HG03432 (cell line): ENCODE data around the gene GLS2.
"Not testable (repeated sequence)": the region's sequence is repeated elsewhere in the genome, so short reads cannot be mapped to it uniquely, and the experiment has no call there.

ENCODE experiments used
- ATAC-seq: cut with Tn5 transposase; IDR thresholded peaks from one replicate; pipeline ENCODE4 v1.9.1; 2021; ENCODE audit warnings: mild to moderate bottlenecking, moderate library complexity; ENCODE audit not compliant: unreplicated experiment

Gene GLS2

DNA sequence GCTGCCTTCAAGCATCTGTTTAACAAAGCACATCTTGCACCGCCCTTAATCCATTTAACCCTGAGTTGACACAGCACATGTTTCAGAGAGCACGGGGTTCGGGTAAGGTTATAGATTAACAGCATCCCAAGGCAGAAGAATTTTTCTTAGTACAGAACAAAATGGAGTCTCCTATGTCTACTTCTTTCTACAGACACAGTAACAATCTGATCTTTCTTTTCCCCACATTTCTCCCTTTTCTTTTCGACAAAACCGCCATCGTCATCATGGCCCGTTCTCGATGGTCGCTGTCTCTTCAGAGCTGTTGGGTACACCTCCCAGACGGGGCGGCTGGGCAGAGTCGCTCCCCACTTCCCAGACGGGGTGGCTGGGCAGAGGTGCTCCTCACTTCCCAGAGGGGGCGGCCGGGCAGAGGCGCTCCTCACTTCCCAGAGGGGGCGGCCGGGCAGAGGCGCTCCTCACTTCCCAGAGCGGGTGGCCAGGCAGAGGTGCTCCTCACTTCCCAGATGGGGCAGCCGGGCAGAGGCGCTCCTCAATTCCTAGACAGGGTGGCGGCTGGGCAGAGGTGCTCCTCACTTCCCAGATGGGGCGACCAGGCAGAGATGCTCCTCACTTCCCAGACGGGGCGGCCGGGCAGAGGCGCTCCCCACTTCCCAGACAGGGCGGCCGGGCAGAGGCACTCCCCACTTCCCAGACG lies 5.6 kb upstream of the GLS2 start:
- not testable (repeated sequence) for ATAC-seq

DNA sequence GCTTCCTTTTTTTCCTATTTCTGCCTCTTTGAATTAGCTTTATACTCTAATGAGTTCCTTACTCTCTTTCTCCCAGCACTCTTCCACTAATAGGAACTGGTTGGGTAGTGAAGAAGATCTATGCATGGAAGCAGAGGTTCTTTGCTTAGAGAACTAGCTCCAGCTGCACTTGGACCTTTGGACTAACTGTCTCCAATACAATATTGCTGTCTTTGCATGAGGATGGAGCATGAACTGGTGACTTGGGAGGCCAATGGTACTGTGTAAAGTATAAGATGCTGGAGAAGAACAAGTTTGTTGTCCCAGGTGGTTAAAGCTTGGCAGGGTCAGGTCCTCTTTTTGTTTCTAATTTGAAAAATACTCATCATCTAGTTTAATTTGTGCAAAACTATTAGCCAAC lies 2.4 kb upstream of the GLS2 start:
- ATAC-seq = no peak

DNA sequence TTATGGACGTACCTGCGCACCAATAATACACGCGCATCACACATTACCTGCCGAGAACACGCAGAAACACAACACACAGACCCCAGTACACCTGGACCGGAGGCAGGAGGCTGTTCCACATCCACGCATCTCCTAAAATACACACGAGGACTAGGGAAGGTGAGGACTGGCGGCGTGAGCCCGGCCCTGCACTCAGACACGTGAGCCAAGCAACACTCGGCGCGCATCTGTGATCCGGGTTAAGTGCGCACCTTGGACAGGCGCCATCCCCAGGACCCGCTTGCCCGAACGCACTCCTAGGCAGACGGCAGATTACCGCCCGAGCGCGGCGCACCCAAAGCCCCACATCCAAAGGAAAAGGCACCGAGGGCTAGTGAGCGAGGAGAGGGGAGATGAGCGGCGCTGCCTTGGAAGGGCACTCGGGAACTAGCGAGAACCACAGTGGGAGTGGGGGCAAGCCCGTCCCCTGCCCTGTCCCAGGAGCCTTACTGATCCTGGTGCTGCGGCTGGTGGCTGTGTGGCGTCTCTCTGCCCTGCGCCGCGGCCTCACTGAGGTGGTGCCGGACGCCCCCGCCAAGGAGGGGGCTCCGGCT lies 417 bp downstream of the GLS2 start:
- ATAC-seq = peak; percentile 48

DNA sequence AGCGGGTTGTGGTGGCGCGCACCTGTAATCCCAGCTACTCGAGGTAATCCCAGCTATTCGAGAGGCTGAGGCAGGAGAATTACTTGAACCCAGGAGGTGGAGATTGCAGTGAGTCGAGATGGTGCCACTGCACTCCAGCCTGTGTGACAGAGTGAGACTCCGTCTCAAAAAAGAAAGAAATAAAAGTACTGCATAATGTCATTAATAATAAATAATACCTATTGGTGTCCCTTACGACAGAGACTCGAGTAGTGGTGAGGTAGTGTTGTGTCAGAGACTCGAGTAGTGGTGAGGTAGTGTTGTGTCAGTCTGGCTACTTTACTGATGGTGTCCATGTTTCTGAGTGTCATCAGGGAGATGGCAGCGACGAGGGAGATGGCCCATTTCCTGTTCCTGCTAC lies 1.3 kb downstream of the GLS2 start:
- no peak for ATAC-seq

DNA sequence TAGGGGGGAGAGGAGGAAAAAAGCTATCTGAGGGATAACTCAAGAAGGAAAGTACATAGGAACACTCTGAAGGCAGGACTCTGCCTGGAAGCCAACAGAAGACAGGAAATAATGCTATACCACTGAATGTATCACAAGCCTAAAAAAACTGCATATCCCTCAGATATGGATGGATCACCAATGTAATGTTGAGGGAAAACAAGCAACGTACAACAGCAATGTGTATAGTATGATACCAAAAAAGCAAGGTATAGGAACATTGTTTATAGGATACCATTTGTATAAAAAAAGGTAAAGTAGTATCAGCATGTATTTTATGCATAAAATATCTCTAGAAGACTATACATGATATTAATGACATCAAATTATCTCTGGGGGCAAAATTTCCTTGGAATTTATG lies 3.4 kb downstream of the GLS2 start:
- ATAC-seq = no peak

DNA sequence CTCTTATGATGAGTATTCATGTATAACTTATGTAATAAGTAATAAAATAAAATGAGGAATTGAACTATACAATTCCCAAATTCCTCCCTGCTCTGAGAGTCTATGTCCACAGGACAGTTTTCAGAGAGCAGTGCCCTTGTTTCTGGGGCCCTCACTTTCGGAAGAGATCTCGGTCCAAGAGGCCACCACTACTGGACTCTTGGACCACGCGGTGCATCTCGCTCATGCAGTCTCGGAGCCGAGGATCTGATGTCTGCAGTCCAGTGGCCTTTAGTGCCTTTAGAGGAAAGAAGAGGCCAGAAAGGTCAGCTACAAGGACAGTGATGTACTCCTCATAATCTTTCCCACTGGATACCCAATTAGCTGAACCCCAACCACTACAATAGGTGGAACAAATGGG lies 8.3 kb downstream of the GLS2 start:
- ATAC-seq = no peak

DNA sequence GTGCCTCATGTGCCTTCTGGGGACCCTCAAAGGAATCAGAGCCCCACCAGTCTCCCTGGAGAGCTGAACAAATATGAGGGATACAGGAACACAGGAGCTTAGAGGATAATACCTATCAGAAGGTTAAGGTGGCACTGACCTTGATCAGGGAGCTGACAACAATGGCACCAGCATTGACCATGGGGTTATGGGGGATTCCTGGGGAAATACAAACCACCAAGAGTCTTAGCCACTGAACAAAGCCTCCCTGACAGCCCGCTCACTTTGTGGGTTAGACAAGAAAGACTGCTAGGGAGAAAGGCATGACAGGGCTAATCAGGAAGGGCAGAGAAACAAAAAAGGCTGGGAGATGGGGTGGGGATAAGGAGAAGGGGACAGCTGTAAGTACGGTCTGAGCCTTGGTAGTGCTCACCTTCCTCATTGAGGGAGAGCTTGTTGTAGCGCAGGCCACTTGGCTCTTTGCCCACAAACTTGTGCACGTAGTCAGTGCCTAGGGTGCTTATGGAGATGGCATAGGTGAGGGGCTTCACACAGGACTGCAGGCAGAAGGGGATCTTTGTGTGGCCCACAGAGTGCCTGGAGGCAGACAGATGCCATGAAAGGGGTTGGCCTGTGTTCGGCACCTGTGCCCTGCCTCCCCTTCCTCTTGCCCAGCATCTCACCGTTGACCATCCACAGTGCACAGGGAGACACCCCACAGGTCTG lies 10.3 kb downstream of the GLS2 start:
- no peak for ATAC-seq

DNA sequence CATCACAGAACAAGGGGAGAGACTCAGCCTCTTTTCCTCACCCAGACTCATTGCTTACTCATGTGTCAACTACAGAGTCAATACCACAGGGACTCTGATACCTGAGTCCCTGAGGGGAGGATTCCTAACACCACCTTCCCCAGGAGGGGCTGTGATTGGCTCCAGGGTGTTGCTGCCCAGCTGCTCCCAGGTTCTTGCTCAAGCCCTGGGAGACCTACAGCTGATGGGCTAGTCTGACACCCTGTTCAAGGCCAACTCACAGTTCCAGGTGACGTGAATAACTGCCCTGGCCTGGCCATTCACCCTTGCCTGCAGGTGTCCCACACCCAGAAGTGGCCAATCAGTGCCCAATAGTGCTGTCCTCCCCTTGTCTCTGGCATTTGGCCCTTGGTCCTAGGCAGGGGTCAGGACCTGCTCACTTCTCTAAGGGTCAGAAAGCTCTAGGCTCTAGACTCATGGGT lies 11.0 kb downstream of the GLS2 start:
- ATAC-seq = no peak

DNA sequence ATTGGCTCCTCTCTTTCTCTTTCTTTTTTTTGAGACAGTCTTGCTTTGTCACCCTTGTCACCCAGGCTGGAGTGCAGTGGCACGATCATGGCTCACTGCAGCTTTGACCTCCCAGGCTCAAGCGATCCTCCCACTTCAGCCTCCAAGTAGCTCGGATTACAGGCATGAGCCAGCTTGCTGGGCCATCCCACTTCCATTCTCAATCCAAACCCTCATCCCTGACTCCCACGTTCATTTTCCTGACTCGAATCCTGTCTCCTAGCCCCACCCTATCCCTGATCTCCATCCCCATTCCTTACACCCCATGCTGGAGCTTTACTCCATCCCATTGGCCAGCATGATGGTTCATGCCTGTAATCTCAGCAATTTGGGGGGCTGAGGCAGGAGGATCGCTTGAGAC lies 11.8 kb downstream of the GLS2 start:
- no peak for ATAC-seq

DNA sequence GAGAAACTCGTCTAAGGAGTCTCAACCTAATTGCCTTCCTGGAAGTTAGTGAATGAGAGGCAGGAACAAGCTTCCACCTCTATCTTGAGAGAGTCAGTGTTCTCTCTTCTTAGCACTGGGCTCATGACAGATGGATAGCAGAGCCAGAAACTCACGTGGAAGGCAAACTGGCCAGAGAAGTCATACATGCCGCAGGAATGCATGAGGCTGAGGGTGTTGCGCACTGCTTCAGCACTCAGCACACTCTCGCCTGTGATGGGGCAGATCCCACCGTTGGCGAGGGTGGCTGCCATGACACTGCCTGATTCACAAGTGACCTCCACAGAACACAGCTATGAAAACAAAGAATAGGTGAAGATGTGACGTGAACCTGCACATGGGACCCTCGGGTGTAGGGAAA lies 13.6 kb downstream of the GLS2 start:
- ATAC-seq = no peak

DNA sequence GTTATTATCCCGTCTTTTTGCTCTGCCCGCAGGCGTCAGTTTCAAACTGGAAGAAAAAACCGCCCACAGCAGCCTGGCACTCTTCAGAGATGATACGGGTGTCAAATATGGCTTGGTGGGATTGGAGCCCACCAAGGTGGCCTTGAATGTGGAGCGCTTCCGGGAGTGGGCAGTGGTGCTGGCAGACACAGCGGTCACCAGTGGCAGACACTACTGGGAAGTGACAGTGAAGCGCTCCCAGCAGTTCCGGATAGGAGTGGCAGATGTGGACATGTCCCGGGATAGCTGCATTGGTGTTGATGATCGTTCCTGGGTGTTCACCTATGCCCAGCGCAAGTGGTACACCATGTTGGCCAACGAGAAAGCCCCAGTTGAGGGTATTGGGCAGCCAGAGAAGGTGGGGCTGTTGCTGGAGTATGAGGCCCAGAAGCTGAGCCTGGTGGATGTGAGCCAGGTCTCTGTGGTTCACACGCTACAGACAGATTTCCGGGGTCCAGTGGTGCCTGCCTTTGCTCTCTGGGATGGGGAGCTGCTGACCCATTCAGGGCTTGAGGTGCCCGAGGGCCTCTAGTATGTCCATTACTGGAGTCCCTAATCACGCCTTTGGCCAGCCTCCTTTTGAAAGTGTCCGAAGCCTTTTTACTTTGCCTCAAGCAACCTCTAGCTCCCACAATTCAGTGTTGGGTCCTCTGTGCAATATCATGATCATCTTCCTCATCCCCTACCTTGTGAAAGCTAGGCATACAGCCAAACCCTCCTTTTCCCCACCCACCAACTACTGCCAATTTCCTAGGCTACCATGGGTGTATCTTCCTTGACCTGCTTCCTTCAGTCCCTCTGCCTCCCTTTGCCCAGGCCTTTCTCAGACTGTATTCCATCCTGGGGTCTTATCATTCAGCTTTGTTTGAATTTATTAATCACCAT lies 18.7 kb downstream of the GLS2 start:
- no peak for ATAC-seq

DNA sequence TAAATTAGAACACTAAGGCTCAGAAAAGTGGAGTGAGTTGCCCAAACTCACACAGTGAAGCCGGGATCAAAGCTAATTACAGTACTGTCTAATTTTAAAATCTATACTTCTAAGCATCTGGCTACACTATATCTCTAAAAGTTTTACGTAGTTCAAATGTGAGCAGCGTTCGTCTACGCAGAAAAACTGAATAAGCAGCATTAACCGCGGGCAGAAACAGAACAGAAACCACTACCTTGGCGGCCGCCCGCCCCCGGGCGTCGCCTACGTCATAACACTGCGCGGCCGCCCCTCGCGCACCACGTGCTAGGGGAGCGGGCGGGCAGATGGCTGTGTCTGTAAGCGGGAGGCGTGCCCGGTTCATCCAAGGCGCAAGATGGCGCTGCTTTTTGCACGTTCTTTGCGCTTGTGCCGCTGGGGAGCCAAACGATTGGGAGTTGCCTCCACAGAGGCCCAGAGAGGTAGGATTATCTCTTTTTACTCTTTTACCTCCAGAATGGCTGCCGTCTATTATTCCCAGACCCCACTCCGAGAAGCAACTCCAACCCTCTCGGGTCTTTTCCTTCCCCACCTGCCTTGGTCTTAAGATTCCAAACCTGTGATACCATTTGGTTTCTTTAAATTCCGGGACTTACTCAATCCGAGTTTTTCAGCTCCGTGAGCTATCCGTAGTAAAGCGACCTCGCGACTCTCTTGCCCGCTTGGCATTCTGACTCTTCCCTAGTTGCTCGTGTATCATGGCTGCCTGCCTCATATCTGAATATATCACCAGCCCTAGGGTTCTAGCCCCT lies 19.6 kb downstream of the GLS2 start, which contains the start of gene SPRYD4:
SPRYD4 (plus strand) TSS at position 363 of the 791 bp plus-strand sequence; CDS start at position 377, 14 bp downstream.
- ATAC-seq = peak; percentile 92

DNA sequence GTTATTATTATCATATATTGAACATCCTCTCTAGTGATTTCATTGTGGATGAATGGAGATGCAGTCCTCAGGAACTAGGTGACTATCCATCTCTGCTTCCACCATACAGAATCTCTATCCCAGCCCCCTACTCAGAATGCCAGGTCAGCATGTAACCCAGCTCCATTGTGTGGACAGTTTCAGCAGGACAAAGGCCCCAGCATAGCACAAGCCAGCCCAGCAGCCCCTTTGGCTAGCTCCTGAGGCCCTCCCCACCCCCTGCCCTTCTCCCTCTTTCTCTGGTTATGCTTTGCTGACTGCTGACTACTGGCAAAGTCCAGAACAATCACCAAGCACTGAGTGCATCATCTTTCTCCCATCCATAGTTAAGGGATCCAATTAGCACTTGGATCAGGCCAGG lies 25.4 kb downstream of the GLS2 start:
- ATAC-seq = no peak

DNA sequence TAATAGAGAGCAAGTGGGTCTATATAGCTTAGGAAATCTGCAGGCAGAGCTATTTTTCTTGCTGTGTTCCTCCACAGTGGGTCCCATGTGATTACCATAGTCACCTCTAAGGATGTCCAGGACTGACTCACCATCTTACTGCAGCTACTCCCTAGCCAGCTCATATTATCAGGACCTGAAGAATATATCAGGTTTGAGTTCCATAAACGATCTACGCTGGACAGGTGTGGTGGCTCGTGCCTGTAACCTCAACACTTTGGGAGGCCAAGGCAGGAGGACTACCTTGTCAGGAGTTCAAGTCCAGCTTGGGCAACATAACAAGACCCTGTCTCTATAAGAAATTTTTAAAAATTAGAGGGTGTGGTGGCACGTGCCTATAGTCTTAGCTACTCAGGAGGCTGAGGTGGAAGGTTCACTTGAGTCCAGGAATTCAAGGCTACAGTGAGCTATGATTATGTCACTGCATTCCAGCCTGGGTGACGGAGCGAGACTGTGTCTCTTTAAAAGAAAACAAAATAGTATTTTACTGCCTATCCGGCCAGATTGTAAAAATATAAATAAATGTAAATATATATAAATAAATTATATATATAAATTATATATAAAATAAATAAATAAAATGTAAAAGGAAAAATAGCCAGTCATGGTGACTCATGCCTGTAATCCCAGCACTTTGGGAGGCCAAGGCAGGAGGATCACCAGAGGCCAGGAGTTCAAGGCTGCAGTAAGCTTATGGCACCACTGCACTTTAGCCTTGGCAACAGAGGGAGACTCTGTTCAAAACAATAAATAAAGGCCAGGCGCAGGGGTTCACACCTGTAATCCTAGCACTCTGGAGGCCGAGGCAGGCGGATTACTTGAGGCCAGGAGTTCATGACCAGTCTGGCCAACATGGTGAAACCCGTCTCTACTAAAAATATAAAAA lies 26.5 kb downstream of the GLS2 start:
- ATAC-seq = no peak

DNA sequence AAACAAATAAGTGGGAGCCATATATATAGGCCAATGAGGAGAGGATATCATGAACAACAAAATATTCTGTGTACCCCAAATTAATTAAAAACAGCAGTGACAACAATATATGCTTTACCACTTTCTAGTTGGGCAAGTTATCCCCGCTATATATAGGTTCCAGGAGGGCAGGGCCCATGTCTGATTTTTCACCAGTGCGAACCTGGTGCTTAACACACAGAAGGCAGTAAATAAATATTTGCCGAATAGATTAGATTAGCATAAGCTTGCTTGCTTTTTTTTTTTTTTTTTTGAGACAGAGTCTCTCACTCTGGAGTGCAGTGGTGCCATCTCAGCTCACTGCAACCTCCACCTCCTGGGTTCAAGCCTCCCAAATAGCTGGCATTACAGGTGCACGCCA lies 30.1 kb downstream of the GLS2 start:
- ATAC-seq = no peak

DNA sequence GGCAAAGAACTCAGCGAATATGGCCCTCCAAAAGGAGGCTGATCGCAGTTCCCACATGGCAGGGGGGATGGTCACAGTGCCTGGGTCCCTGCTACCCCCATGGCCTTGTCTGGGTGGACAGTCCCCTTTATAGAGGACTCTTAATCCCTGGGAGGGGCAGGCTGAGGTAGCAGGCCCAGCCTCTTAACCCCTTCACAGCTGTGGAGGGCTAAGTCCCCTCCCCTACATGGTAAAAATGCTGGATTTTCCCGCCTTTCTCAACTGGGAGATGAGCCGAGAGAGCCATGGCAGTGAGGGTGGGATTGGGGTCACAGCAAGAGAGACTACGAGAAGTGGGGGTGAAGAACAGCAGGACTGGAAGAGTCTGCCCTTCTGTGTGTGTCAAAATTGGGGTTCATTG lies 33.4 kb downstream of the GLS2 start, which contains the start of gene MIP:
MIP (minus strand) TSS at position 101 of the 400 bp plus-strand sequence; CDS start at position 57, 44 bp downstream.
- ATAC-seq = no peak

DNA sequence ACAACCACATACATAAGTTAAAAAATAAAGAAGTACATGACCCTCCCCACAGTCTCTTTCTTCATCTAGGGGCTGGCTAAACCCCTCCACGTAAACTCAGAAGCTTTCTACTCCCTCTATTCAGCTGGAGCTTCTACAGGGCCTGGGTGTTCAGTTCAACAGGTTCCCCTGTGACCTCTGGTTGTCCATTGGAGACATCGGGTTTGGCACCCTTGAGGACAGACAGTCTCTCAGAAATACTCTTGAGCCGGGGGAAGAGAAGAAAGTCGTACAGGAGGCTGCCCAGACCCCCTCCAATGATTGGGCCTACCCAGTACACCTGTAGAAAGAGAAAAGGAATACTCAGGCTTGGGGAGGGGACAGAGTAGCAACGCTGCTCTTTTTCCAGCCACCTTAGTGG lies 36.8 kb downstream of the GLS2 start:
- no peak for ATAC-seq

DNA sequence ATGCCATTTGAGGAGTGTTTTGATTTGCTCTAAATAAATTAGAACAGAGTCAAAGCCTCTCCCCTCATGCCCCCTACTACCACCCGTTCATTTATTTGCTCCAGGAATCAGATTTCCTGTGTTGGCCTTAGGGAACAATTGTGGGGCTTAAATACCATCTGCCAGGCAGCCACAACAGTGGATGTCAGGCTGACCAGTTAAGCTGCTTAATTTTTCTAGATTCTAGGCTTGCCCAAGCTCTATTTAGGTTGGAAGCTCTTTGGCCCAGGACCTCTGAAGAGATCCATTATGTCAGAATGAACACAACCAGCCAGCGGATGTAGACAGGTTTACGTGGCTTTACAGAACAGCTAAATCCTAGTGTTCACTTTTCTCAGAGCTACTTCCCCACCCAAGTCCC lies 37.7 kb downstream of the GLS2 start:
- no peak for ATAC-seq

DNA sequence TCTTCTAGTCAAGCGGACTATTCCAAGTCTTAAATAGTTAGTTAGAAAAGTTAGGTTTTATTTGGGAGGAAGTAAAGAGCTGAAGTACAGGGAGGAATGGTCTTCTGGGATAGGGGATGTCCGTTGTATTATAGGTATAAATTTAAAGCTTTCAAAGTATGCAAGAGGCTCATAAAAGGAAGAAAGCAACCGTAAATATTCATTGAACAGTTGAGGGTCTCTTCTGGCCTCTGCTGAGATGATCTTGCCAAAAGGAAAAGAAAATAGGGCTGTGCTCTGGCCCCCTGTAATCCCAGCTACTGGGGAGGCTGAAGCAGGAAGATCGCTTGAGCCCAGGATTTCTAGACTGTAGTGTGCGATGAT lies 38.4 kb downstream of the GLS2 start:
- no peak for ATAC-seq
